NCI-H510A (cell line): ENCODE data around the gene MYL6B.
"Not testable (repeated sequence)": the region's sequence is repeated elsewhere in the genome, so short reads cannot be mapped to it uniquely, and the experiment has no call there.

Experiments used
- DNase-seq: peaks from one replicate; lab custom pipeline; 2025; lab: John Stamatoyannopoulos, UW

The MYL6B gene

GRCh38 chr12:56152132-56152755 is at the start of gene MYL6B:
Gene MYL6B, plus strand, starts transcription at chr12:56152587. Its CDS starts 1,332 bp downstream, at chr12:56153919.
- peak; percentile 77 for DNase-seq

GRCh38 chr12:56102683-56103065 is 49.7 kb upstream of the MYL6B start:
- no peak for DNase-seq

- no peak for DNase-seq
These were observed 49.2 kb upstream of the MYL6B start for GRCh38 chr12:56103066-56103711.

DNA sequence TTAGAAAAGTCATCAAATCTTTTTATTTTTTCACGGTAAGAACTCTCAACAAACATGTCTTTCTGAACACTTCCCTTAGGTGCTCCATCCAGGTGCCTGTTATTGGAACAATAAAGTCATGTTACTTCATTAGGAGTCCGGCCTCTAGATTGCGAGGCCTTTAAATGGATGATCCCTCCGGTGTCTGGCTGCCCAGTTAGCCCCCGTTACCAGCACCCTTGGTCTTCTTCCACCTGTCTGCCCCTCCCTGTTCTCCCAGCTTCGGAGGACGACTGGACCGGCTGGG is 48.6 kb upstream of the MYL6B start:
- DNase-seq: no peak

- peak; percentile 98 for DNase-seq
These were observed 48.1 kb upstream of the MYL6B start, which contains the start of gene PA2G4 for GRCh38 chr12:56104109-56104814. Gene PA2G4, plus strand, starts transcription at chr12:56104559. Its CDS starts 179 bp downstream, at chr12:56104738.

GRCh38 chr12:56104815-56105608 is 47.4 kb upstream of the MYL6B start:
- no peak for DNase-seq

DNA sequence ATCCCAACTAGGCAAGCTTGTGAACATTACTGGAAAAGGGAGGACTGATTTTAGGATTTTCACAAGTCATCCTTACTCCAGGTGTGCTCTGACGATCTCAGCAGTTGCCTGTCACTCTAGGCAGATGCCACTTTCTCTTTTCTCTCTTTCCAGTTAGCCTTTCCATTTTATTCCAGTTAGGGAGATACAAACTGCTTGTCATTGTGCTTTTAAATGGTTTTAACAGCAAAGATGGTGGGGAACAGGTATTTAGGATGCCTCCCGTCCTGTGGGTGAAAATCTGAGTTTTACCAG is 46.8 kb upstream of the MYL6B start:
- DNase-seq: no peak

DNA sequence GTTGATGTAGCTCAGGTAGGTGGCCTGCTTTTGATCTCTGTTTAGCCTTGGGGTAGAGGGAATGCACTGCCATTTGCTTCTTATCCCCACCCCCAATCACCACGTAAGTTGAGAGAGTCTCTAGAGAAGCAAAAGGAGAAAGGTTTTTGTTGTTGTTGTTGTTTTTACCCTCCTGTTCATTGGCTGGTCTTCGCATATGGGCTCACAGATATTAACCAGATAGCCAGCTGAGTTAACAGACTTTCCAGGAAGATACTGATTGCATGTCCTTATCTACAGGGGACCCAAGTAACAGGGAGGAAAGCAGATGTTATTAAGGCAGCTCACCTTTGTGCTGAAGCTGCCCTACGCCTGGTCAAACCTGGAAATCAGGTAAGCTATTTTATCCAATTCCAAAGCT is 45.1 kb upstream of the MYL6B start:
- DNase-seq: no peak

DNA sequence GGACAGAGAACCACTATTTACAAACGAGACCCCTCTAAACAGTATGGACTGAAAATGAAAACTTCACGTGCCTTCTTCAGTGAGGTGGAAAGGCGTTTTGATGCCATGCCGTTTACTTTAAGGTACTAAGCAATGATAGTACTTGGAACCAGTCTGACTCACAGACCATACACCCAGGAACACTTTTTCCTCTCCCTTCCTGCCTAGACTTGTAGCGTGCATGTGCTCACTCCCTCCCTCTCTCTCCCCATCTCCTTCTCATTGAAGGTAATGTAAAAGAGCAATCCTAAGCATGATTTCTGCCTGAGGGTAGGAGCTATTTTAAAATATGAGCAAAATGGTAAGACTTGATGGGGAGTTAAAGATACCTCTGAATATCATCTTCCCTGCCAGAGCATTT is 41.8 kb upstream of the MYL6B start:
- DNase-seq: no peak

- no peak for DNase-seq
These were observed 38.3 kb upstream of the MYL6B start for GRCh38 chr12:56114084-56114483.

DNA sequence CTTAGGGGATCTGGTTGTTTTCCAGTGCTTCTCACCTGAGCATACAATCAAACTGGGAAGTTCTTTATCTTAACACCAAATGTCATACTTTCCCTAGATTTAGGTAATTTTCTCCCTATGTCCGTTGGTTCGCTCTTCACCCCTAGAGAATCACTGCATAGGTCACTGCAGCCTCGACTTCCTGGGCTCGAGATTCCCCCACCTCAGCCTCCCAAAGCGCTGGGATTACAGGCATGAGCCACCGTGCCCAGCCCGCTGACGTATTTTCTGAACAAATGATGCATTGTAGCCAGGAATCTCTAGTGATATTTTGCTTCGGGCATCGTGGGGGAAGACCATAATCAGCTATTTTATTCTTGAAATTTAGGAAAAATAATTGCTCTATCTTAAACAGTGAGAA is 37.1 kb upstream of the MYL6B start:
- DNase-seq: no peak

DNA sequence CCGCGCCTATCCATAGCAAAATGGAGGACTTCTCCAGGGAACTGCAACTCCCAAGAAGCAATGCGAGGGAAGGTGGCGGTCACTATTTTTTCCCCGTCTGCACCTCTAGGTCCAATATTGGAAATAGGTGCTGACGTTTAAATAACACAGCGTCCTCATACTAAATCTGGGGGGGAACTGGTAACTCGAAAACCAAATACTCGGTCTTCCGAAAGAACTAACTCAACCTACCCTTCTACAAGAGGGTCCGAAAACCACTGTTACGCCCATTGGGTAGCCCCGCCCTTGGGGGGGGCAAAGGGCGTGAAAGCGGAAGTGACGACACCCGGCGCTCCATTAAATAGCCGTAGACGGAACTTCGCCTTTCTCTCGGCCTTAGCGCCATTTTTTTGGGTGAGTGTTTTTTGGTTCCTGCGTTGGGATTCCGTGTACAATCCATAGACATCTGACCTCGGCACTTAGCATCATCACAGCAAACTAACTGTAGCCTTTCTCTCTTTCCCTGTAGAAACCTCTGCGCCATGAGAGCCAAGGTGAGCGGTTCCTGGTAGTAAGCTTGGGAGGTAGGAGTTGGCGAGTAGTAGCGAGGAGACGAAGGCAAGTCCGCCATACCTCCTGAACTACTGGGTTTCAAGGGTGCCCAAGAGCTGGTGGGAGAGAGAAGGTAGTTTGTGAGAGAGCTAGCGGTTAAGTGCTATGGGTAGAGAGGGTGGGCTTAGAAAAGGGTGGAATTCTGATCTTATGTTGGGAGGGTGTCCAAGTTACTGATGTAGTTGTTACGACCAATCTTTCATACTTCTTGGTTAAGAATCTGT is 35.9 kb upstream of the MYL6B start, which contains the start of gene RPL41:
Gene RPL41 (plus strand): TSS at position 367 of the 815 bp plus-strand sequence.
- peak; percentile 80 for DNase-seq

- not testable (repeated sequence) for DNase-seq
These were observed 35.2 kb upstream of the MYL6B start for GRCh38 chr12:56117082-56117706.

DNA sequence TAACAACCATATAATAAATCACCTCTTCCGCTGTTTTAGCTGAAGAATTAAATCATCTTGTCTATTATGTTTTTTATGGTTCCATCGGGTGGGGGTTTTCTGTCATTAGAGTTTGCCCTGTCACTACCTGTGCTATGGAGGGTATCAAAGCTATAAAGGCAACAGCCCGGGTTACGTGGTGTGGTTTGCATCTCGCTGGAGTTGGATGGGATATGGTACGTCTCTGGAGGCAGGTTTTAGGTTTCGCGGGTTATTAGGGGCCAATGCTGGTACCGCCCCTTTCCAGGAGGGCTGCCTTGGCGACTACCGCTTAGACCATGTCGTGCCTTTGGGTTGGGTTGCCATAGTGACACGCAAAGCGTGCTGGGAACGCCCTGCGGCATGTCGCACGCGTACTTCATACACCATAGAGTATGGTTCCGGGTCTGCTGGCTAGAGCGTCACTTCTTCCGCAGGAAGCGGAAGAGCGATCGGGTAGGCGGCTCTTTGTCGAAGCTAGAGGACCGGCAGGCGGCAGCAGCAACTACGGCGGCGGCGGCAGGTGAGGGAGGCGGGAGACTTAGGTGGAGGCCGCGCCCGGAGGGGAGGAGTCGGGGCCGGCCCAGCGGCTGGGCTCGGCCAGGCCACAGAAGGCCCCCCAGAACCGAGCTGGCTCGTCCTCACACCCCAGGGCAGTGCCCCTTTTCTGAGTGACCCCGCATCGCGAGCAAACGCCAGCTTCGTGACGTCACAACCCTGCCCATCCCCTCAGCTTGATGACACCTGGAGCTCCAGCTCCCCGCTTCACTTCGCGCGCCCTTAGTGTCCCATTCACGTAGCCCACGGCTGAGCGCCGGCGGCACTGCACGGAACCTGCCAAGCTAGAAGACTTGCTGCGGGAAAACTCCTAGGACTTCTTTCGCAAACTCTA is 34.4 kb upstream of the MYL6B start, which contains the start of gene ZC3H10:
Gene ZC3H10 (plus strand): TSS at position 489 of the 910 bp plus-strand sequence. CDS start 2,297 bp downstream, outside the sequence.
- peak; percentile 98 for DNase-seq

DNA sequence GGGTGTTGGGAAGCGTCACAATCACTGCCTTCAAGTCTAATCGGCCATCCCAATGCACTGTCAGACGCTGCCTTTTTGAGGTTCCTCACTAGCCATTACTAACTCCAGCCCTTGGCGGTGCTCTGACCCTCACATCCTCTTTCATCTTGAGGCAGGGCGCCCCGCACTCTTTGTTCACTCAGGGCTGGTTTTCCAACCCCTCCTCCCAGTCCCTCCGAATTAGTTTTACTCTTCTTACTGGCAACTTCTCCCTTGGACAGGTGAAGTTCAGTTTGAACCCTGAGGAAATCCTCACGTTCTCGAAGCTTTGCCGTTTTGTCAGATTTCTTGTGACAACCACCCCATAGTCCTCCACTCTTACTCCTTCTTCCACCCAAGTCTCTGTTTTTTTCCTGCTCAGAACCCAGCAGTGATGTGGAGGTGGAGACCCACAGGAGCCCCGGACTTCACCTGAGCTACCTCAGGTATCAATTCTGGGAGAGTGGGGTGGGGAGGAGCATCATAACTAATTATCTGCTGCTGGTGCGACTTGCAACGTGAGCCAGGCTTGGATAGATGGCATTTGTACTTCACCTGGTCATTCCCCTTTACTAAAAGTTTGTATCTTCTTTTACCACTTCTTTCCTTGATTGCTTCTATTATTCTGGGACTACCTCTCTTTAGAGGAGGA is 33.6 kb upstream of the MYL6B start:
- no peak for DNase-seq

DNA sequence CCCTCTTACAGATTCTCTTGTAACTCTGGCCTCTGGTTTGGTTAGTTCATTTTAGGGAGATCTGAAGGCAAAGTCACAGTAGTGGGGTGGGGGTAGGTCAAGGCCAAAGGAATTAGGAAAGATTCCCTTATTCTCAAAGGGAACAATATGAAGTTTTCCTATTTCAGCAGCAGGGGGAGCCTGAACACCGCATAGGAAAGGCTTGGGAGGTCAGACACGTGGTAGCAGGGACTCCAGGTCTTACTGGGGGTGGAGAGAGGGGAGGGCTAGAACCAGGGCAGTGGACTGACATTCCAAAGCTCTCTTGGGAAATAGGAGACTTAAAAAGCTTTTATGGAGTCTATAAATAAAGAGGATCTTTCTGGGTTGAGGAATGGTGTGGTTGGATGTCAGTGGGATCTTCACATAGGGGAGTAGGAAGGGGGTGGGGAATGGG is 33.0 kb upstream of the MYL6B start:
- DNase-seq: peak; percentile 57

DNA sequence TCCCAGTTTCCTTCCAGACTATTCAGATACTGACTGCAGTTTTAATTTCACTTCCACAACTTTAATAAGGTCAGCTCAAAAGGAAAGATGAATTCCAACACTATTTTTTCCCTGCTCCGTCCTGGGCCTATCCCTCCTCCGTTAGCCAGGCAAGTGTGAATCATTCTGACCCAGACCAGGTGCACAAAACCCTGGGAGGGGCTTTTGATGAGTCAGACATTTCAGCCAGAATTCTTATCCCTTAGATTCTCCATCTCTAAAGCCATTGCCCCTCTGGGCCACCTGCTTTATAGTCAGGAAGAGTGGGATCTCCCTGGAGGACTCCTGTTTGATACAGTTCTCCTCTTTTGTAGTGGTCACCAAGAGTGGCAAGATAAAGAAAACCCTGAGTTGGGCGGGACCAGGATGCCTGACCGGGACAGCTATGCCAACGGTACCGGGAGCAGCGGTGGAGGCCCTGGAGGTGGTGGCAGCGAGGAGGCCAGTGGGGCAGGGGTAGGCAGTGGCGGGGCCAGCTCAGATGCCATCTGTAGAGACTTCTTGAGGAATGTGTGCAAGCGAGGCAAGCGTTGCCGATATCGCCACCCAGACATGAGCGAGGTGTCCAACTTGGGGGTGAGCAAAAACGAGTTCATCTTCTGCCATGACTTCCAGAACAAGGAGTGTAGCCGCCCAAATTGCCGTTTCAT is 32.1 kb upstream of the MYL6B start:
- DNase-seq: no peak

- no peak for DNase-seq
These were observed 31.1 kb upstream of the MYL6B start for GRCh38 chr12:56121204-56121870.
